Neural cell (in vitro differentiated cells): ENCODE results near the gene PRMT5.

Source experiments
- EP300 ChIP-seq: fragments of 450-650 bp; conservative IDR thresholded peaks from 2 replicates; pipeline ENCODE4 v1.6.1; 2014; ENCODE audit warnings: antibody characterized with exemption, mild to moderate bottlenecking, moderate library complexity; ENCODE audit not compliant: poor library complexity, severe bottlenecking
- EZH2 ChIP-seq: fragments of 200-600, 300-800 bp; shearing (Covaris generic), sonication (generic); IDR thresholded peaks from 2 replicates; pipeline ENCODE4 v1.6.1; 2014; ENCODE audit warnings: antibody characterized with exemption, low read length, borderline replicate concordance, mild to moderate bottlenecking; ENCODE audit not compliant: insufficient read depth, poor library complexity, severe bottlenecking
- MXI1 ChIP-seq: fragments of 450-650 bp; conservative IDR thresholded peaks from 2 replicates; pipeline ENCODE4 v1.6.1; 2014; ENCODE audit warnings: antibody characterized with exemption, mild to moderate bottlenecking; ENCODE audit not compliant: poor library complexity, severe bottlenecking
- POLR2AphosphoS5 ChIP-seq: IDR thresholded peaks from 2 replicates; pipeline ENCODE4 v1.6.1; 2012
- RAD21 ChIP-seq: fragments of 450-650 bp; conservative IDR thresholded peaks from 2 replicates; pipeline ENCODE4 v1.6.1; 2014; ENCODE audit warnings: antibody characterized with exemption, mild to moderate bottlenecking, moderate library complexity
- SMC3 ChIP-seq: fragments of 450-650 bp; conservative IDR thresholded peaks from 2 replicates; pipeline ENCODE4 v1.6.1; 2014; ENCODE audit warnings: antibody characterized with exemption, mild to moderate bottlenecking, moderate library complexity; ENCODE audit not compliant: poor library complexity
- TAF1 ChIP-seq: IDR thresholded peaks from 2 replicates; pipeline ENCODE4 v1.6.1; 2012; ENCODE audit warnings: low read depth
- TF ChIP-seq, protein P1 (sequence below): fragments of 450-650 bp; IDR thresholded peaks from 2 replicates; pipeline ENCODE4 v1.5.1; 2014; ENCODE audit warnings: antibody characterized with exemption, mild to moderate bottlenecking, moderate library complexity; ENCODE audit not compliant: poor library complexity, severe bottlenecking
- TF ChIP-seq, protein P2 (sequence below): IDR thresholded peaks from 2 replicates; pipeline ENCODE4 v1.6.1; 2012; ENCODE audit warnings: borderline replicate concordance

DNA sequence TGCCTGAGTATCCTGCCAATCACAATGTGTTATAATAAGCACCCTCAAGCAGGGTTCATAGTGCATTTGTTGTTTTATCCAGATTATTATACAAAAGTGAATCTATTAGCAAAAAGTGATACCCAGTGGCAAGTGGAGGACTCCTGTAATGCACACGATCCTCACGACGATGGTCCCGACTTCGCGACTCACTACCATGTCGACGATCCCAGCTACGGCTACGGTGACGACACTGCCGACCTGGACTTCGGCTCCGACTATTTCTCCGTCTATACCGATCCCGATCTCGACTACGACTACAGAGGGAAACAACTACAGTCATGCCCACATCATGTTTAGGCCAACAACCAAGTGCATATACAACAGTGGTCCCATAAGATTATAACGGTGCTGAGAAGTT is 23.1 kb downstream of the PRMT5 start:
- TF ChIP-seq, protein P1, sequence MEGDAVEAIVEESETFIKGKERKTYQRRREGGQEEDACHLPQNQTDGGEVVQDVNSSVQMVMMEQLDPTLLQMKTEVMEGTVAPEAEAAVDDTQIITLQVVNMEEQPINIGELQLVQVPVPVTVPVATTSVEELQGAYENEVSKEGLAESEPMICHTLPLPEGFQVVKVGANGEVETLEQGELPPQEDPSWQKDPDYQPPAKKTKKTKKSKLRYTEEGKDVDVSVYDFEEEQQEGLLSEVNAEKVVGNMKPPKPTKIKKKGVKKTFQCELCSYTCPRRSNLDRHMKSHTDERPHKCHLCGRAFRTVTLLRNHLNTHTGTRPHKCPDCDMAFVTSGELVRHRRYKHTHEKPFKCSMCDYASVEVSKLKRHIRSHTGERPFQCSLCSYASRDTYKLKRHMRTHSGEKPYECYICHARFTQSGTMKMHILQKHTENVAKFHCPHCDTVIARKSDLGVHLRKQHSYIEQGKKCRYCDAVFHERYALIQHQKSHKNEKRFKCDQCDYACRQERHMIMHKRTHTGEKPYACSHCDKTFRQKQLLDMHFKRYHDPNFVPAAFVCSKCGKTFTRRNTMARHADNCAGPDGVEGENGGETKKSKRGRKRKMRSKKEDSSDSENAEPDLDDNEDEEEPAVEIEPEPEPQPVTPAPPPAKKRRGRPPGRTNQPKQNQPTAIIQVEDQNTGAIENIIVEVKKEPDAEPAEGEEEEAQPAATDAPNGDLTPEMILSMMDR, result no peak
- TF ChIP-seq EZH2, result no peak
- TF ChIP-seq POLR2AphosphoS5, result no peak
- no peak for TF ChIP-seq TAF1
- TF ChIP-seq SMC3, result no peak
- TF ChIP-seq, protein P2, sequence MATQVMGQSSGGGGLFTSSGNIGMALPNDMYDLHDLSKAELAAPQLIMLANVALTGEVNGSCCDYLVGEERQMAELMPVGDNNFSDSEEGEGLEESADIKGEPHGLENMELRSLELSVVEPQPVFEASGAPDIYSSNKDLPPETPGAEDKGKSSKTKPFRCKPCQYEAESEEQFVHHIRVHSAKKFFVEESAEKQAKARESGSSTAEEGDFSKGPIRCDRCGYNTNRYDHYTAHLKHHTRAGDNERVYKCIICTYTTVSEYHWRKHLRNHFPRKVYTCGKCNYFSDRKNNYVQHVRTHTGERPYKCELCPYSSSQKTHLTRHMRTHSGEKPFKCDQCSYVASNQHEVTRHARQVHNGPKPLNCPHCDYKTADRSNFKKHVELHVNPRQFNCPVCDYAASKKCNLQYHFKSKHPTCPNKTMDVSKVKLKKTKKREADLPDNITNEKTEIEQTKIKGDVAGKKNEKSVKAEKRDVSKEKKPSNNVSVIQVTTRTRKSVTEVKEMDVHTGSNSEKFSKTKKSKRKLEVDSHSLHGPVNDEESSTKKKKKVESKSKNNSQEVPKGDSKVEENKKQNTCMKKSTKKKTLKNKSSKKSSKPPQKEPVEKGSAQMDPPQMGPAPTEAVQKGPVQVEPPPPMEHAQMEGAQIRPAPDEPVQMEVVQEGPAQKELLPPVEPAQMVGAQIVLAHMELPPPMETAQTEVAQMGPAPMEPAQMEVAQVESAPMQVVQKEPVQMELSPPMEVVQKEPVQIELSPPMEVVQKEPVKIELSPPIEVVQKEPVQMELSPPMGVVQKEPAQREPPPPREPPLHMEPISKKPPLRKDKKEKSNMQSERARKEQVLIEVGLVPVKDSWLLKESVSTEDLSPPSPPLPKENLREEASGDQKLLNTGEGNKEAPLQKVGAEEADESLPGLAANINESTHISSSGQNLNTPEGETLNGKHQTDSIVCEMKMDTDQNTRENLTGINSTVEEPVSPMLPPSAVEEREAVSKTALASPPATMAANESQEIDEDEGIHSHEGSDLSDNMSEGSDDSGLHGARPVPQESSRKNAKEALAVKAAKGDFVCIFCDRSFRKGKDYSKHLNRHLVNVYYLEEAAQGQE, result no peak
- TF ChIP-seq EP300, result no peak
- no peak for TF ChIP-seq MXI1
- TF ChIP-seq RAD21, result no peak
